K562 (cell line): ENCODE measurements around the gene RBMS3. TPM values are rescaled to one million over a fixed set of nuclear protein-coding genes. Genes with fewer than 3 reads are reported as not detected.

Experiments
- ATAC-seq: fragments of 200-7000 bp; cut with Tn5 transposase; 3 replicates; pipeline ENCODE4 v1.9.1; 2020; ENCODE audit warnings: moderate library complexity
- BruUV-seq: library from RNA; stranded (reverse); fragments of 400-500 nt; replicated peaks from 2 replicates; lab custom pipeline; 2021; lab: Mats Ljungman, UMichigan
- CTCF ChIA-PET: fragments of 300-600 bp; formaldehyde crosslinking; extraction: SDS; loops from one replicate; lab custom pipeline; 2021; ENCODE audit warnings: low intra/inter-chr PET ratio; lab: Yijun Ruan, JAX
- POLR2A ChIA-PET: fragments of 300-600, 350-650 bp; sonication (Branson Sonifier 250); formaldehyde crosslinking; extraction: SDS; loops from one replicate; lab custom pipeline; 2021; ENCODE audit warnings: antibody characterized with exemption, inconsistent platforms; lab: Yijun Ruan, JAX
- DNase-seq, 4 experiments: peaks; one replicate each; pipeline versions ENCODE4 v3.0.0 to v3.0.0-alpha.2; 2011 to 2018; ENCODE audit warnings: low spot score in 3 of 4, mixed read lengths in 3 of 4; ENCODE audit errors: extremely low read depth in 1 of 4
- FAIRE-seq: peaks from 2 replicates; lab custom pipeline; 2011; peaks lifted over from hg19 to GRCh38; lab: Jason Lieb, UNC
- H2AFZ ChIP-seq: 2 replicates; pipeline ENCODE4 v1.6.0; 2011; ENCODE audit warnings: low read depth, low read length, control low read depth, inconsistent platforms
- H3K27ac ChIP-seq: fragments of 200-600 bp; 3 replicates; pipeline ENCODE4 v1.8.0; 2011; ENCODE audit warnings: low read depth, mild to moderate bottlenecking, control low read depth, inconsistent platforms, low read length, moderate library complexity, mixed read lengths; ENCODE audit errors: extremely low read depth
- H3K27me3 ChIP-seq, 2 experiments: fragments of 300-600 bp in 1 of 2; 2 replicates in 1 of 2; 3 replicates in 1 of 2; pipeline versions ENCODE4 v1.6.0 to v1.8.0; 2011; ENCODE audit warnings: inconsistent platforms in 2 of 2, low read length in 2 of 2, mild to moderate bottlenecking in 1 of 2, mixed read lengths in 1 of 2, moderate library complexity in 1 of 2; ENCODE audit not compliant: control insufficient read depth in 2 of 2, insufficient read depth in 2 of 2
- H3K36me3 ChIP-seq: fragments of 300-600 bp; 3 replicates; pipeline ENCODE4 v1.8.0; 2011; ENCODE audit warnings: mild to moderate bottlenecking, low read length, inconsistent platforms; ENCODE audit not compliant: control insufficient read depth, insufficient read depth
- H3K4me1 ChIP-seq, 2 experiments: fragments of 200-600 bp in 1 of 2; replicated peaks in 1 of 2; 2 replicates in 1 of 2; 3 replicates in 1 of 2; pipeline versions ENCODE4 v1.5.1 to v1.8.0; 2011; ENCODE audit warnings: inconsistent platforms in 2 of 2, low read length in 2 of 2, mild to moderate bottlenecking in 1 of 2, mixed read lengths in 1 of 2, moderate library complexity in 1 of 2; ENCODE audit not compliant: control insufficient read depth in 2 of 2, insufficient read depth in 2 of 2
- H3K4me2 ChIP-seq: 2 replicates; pipeline ENCODE4 v1.6.1; 2011; ENCODE audit warnings: low read length, control low read depth, inconsistent platforms, mixed read lengths; ENCODE audit not compliant: insufficient read depth
- H3K4me3 ChIP-seq: fragments of 200-600 bp; sonication (generic), shearing (Covaris generic); 2 replicates; pipeline ENCODE4 v1.5.1; 2016; ENCODE audit warnings: control low read depth, inconsistent platforms
- H3K79me2 ChIP-seq: fragments of 200-600 bp; 3 replicates; pipeline ENCODE4 v1.8.0; 2011; ENCODE audit warnings: low read length, inconsistent platforms; ENCODE audit not compliant: control insufficient read depth, insufficient read depth
- H3K9ac ChIP-seq, 2 experiments: 2 replicates each; pipeline versions ENCODE4 v1.6.0 to v1.6.1; 2011; ENCODE audit warnings: low read depth in 2 of 2, low read length in 2 of 2, control low read depth in 1 of 2, inconsistent platforms in 1 of 2, mild to moderate bottlenecking in 1 of 2, mixed read lengths in 1 of 2; ENCODE audit not compliant: insufficient read depth in 1 of 2
- H3K9me1 ChIP-seq: one replicate; pipeline ENCODE4 v1.6.0; 2011; ENCODE audit warnings: inconsistent platforms, mild to moderate bottlenecking, low read length, moderate library complexity; ENCODE audit not compliant: control insufficient read depth, insufficient read depth
- H3K9me3 ChIP-seq: replicated peaks from 2 replicates; pipeline ENCODE4 v1.5.1; 2011; ENCODE audit warnings: low read depth, low read length, inconsistent platforms; ENCODE audit not compliant: control insufficient read depth, insufficient read depth
- H4K20me1 ChIP-seq: replicated peaks from 2 replicates; pipeline ENCODE4 v1.6.1; 2011; ENCODE audit warnings: low read length, inconsistent platforms, mixed read lengths; ENCODE audit not compliant: control insufficient read depth, insufficient read depth
- ZNF232 ChIP-seq: sonication (generic); formaldehyde crosslinking; IDR thresholded peaks from 2 replicates; pipeline ENCODE4 v1.8.0; 2022; ENCODE audit warnings: mild to moderate bottlenecking, missing genetic modification reagents
- ZNF766 ChIP-seq: fragments of 200-800 bp; sonication (Bioruptor generic); conservative IDR thresholded peaks from 2 replicates; pipeline ENCODE4 v1.6.1; 2016; ENCODE audit warnings: missing genetic modification characterization, missing compliant biosample characterization
- WGBS: fragments of 100-300 bp; shearing (Covaris generic); methylation state at CpG from one replicate; pipeline ENCODE4 v1.1.6; 2016; ENCODE audit warnings: low coverage, mixed read lengths; ENCODE audit not compliant: insufficient coverage; ENCODE audit errors: missing lambda C conversion rate; 5-methylcytosine and 5-hydroxymethylcytosine counted together
- in situ Hi-C: fragments of 300-500 bp; cut with MboI; formaldehyde crosslinking; loops from 4 replicates; pipeline ENCODE4 v1.15.0; 2018; ENCODE audit warnings: inconsistent platforms, mixed read lengths
- intact Hi-C: fragments of 100-400 bp; cut with micrococcal nuclease; formaldehyde crosslinking; loops from 2 replicates; pipeline ENCODE4 v1.14.2; 2022
- polyA plus RNA-seq, 8 experiments: library from polyadenylated mRNA; depleted of rRNA in 4 of 8; stranded (reverse) in 5 of 8; unstranded in 3 of 8; fragments of >200 nt; fragmentation: Nextera tagmentation in 2 of 8; fragmentation: Illumina TruSeq in 1 of 8; extraction: Ambion mirVana in 2 of 8; extraction: Trizol in 1 of 8; gene quantifications; 2 replicates each; pipeline versions ENCODE4 v1.2.1 to v1.2.3, GENCODE V29; 2011 to 2014; ENCODE audit warnings: inconsistent platforms in 1 of 8, missing spikeins in 1 of 8
- total RNA-seq, 7 experiments: library from RNA; depleted of rRNA in 6 of 7; stranded (reverse); fragments of >200 nt in 6 of 7; fragmentation: Illumina TruSeq in 2 of 7; extraction: Trizol in 2 of 7; gene quantifications; 2 replicates each; pipeline versions ENCODE4 v1.2.1 to v1.2.3, GENCODE V29; 2011 to 2021; ENCODE audit warnings: low replicate concordance in 1 of 7

The RBMS3 gene
- total and polyA plus RNA-seq, 9 of the 15 experiments (the other 6 are each of a cell fraction or from before 2014, with no cell fraction given): 0.20 TPM; not detected in 8

- H3K4me3 ChIP-seq: no peak overlapping the region
- intact Hi-C loops: no loop called here
- no TSS peak for BruUV-seq
- FAIRE-seq (no peak), ATAC-seq (no peak), DNase-seq (no peak)
- no peaks in the 10 kb centered on the region for H3K79me2 ChIP-seq
- in situ Hi-C loops: no loop called here
- H3K4me1 ChIP-seq: no peaks in the 10 kb centered on the region
- no peak overlapping the region for H3K9ac ChIP-seq
- CTCF ChIA-PET: no interaction called here
- H3K27me3 ChIP-seq: no peaks in the 10 kb centered on the region
- no peaks in the 10 kb centered on the region for H3K36me3 ChIP-seq
- no peak for TF ChIP-seq ZNF766 (CRISPR knock-in tag)
- no peak overlapping the region for H2AFZ ChIP-seq
- 0% methylated on average over 3 of the region's 3 CpGs for WGBS
- no peaks in the 10 kb centered on the region; the same call in 1 of the 2 replicates for H3K9me3 ChIP-seq
- POLR2A ChIA-PET: no interaction called here
- no peak overlapping the region for H3K27ac ChIP-seq
- no peaks in the 10 kb centered on the region for H4K20me1 ChIP-seq
- no peaks in the 10 kb centered on the region for H3K9me1 ChIP-seq
- no peak overlapping the region for H3K4me2 ChIP-seq
Measured at GRCh38 chr3:29281094-29281343, 148 bp downstream of the RBMS3 start.

DNA sequence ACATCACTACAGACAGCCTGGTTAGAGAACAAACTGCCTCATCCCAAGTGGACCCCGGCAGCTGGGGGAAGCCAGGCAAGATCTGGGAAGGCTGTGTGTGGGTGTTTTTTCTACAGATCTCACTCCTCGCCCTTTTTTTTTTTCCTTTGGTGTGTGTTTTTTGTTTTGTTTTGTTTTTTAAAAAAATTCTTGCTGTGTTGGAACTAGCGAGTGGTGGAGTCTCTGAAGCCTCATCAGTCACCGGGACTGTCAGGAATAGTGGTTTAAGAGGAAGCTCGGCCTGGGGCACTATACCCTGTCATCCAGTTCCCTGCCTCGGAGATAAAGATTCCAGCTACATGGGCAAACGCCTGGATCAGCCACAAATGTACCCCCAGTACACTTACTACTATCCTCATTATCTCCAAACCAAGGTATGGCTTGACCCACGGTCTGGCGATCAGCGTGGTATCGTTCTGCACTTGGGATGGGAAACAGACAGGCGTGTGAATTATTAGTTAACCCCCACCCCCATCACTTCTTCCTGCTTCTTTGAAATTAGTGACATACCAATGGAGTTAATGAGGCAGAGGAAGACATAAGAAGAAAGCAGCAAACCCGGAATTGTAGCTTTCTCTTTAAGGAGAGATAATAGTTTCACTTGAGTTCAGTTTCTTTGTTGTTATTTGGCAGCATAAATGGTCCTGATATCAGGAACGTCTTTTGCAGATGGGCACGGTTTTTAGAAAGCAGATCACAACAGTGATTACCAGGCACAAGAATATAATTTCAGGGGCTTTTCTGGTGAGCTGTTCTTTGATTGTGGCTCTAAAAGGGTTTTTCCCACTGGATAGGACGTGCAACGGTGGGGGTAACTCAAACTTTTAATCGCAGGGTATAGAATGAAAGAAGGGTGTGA, 722 bp downstream of the RBMS3 start:
- H3K4me2 ChIP-seq: no peak overlapping the region
- ChIA-PET POLR2A (no interaction called here), CTCF (no interaction called here)
- WGBS: 1% methylated on average over 17 of the region's 18 CpGs
- no peaks in the 10 kb centered on the region for H4K20me1 ChIP-seq
- no peaks in the 10 kb centered on the region for H3K36me3 ChIP-seq
- H3K27me3 ChIP-seq: no peaks in the 10 kb centered on the region
- no peaks in the 10 kb centered on the region; the same call in 1 of the 2 replicates for H3K9me3 ChIP-seq
- DNase-seq (no peak), ATAC-seq (no peak), FAIRE-seq (no peak)
- H3K4me3 ChIP-seq: no peak overlapping the region
- in situ Hi-C loops: no loop called here
- no peak overlapping the region for H3K9ac ChIP-seq
- BruUV-seq: no TSS peak
- no peak overlapping the region for H2AFZ ChIP-seq
- no peaks in the 10 kb centered on the region for H3K9me1 ChIP-seq
- H3K79me2 ChIP-seq: no peaks in the 10 kb centered on the region
- intact Hi-C loops: no loop called here
- no peak for TF ChIP-seq ZNF232 (CRISPR knock-in tag)
- H3K4me1 ChIP-seq: no peaks in the 10 kb centered on the region
- no peak overlapping the region for H3K27ac ChIP-seq
